22Rv1 (cell line): ENCODE results near the gene EBF3.

Experiments
- ZFX ChIP-seq: fragments of 450-650 bp; IDR thresholded peaks from 2 replicates; pipeline ENCODE4 v1.6.1; 2017; ENCODE audit warnings: antibody characterized with exemption, borderline replicate concordance
- TF ChIP-seq, protein P1 (sequence below): fragments of 450-650 bp; IDR thresholded peaks from 2 replicates; pipeline ENCODE4 v1.5.1; 2017; ENCODE audit warnings: mild to moderate bottlenecking

DNA sequence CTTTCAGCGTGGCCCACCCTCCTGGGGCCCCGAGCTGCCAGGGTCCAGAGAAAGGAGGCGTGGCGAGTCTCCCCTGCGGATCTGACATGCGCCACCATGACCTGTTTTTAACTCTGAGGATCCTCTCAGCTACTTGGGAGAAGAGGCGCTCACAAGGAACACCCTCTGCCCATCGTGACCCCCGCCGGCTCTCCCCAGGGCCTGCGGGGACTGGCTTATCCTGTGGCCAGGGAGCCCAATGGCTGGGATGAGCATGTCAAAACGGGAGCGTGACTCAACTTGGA, 93.7 kb downstream of the EBF3 start:
- TF ChIP-seq, protein P1, sequence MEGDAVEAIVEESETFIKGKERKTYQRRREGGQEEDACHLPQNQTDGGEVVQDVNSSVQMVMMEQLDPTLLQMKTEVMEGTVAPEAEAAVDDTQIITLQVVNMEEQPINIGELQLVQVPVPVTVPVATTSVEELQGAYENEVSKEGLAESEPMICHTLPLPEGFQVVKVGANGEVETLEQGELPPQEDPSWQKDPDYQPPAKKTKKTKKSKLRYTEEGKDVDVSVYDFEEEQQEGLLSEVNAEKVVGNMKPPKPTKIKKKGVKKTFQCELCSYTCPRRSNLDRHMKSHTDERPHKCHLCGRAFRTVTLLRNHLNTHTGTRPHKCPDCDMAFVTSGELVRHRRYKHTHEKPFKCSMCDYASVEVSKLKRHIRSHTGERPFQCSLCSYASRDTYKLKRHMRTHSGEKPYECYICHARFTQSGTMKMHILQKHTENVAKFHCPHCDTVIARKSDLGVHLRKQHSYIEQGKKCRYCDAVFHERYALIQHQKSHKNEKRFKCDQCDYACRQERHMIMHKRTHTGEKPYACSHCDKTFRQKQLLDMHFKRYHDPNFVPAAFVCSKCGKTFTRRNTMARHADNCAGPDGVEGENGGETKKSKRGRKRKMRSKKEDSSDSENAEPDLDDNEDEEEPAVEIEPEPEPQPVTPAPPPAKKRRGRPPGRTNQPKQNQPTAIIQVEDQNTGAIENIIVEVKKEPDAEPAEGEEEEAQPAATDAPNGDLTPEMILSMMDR: no peak
- no peak for TF ChIP-seq ZFX
